GM23338 (cell line): ENCODE measurements around the gene HTR2A. TPM values are rescaled to one million over a fixed set of nuclear protein-coding genes. Genes with fewer than 3 reads are reported as not detected.

Source experiments
- ATAC-seq: fragments of 200-7000 bp; cut with Tn5 transposase; 3 replicates; pipeline ENCODE4 v1.9.1; 2020
- DNase-seq: peaks from one replicate; pipeline ENCODE4 v3.0.0-alpha.2; 2015; ENCODE audit warnings: low spot score
- H2AFZ ChIP-seq: fragments of 200-600 bp; sonication (generic); 2 replicates; pipeline ENCODE4 v1.8.0; 2016; ENCODE audit warnings: antibody characterized with exemption, mild to moderate bottlenecking, moderate library complexity
- H3F3A ChIP-seq: fragments of 200-600 bp; sonication (generic); replicated peaks from 2 replicates; pipeline ENCODE4 v1.8.0; 2017; ENCODE audit warnings: antibody characterized with exemption, mixed run types, low read depth
- H3K27ac ChIP-seq: fragments of 200-600 bp; sonication (generic); 2 replicates; pipeline ENCODE4 v1.6.1; 2016; ENCODE audit warnings: low read depth
- H3K27me3 ChIP-seq: fragments of 200-600 bp; sonication (generic); 2 replicates; pipeline ENCODE4 v1.8.0; 2016; ENCODE audit warnings: mild to moderate bottlenecking, mixed run types, moderate library complexity; ENCODE audit not compliant: insufficient read depth
- H3K36me3 ChIP-seq: fragments of 200-600 bp; sonication (generic); 2 replicates; pipeline ENCODE4 v1.8.0; 2016; ENCODE audit warnings: mild to moderate bottlenecking; ENCODE audit not compliant: insufficient read depth
- H3K4me1 ChIP-seq: fragments of 200-600 bp; sonication (generic); 2 replicates; pipeline ENCODE4 v1.8.0; 2016; ENCODE audit warnings: mild to moderate bottlenecking, moderate library complexity; ENCODE audit not compliant: insufficient read depth
- H3K4me2 ChIP-seq: fragments of 200-600 bp; sonication (generic); 2 replicates; pipeline ENCODE4 v1.7.1; 2017; ENCODE audit warnings: mixed run types
- H3K4me3 ChIP-seq: fragments of 200-600 bp; sonication (generic); 2 replicates; pipeline ENCODE4 v1.6.1; 2016; ENCODE audit warnings: mixed run types
- H3K79me2 ChIP-seq: fragments of 200-600 bp; sonication (generic); replicated peaks from 2 replicates; pipeline ENCODE4 v1.8.0; 2017; ENCODE audit warnings: mild to moderate bottlenecking; ENCODE audit not compliant: insufficient read depth
- H3K9me2 ChIP-seq: fragments of 200-600 bp; sonication (generic); 2 replicates; pipeline ENCODE4 v1.8.0; 2017; ENCODE audit not compliant: insufficient read depth
- H4K20me1 ChIP-seq: fragments of 200-600 bp; sonication (generic); replicated peaks from 2 replicates; pipeline ENCODE4 v1.8.0; 2017; ENCODE audit warnings: mild to moderate bottlenecking; ENCODE audit not compliant: insufficient read depth
- H3K27ac Mint-ChIP-seq: 2 replicates; pipeline ENCODE4 v1.8.0; 2020; ENCODE audit warnings: inconsistent platforms, mild to moderate bottlenecking, moderate library complexity, mixed read lengths
- H3K27me3 Mint-ChIP-seq: 3 replicates; pipeline ENCODE4 v1.8.0; 2022; ENCODE audit warnings: low read depth, mild to moderate bottlenecking, moderate library complexity, mixed read lengths, inconsistent platforms; ENCODE audit not compliant: insufficient read depth, poor library complexity
- H3K36me3 Mint-ChIP-seq: 3 replicates; pipeline ENCODE4 v1.8.0; 2021; ENCODE audit warnings: low read depth, mild to moderate bottlenecking, inconsistent platforms, moderate library complexity, mixed read lengths
- H3K4me1 Mint-ChIP-seq: 3 replicates; pipeline ENCODE4 v1.8.0; 2020; ENCODE audit warnings: mild to moderate bottlenecking, inconsistent platforms, mixed read lengths
- H3K4me3 Mint-ChIP-seq: 3 replicates; pipeline ENCODE4 v1.8.0; 2021; ENCODE audit warnings: moderate library complexity, mild to moderate bottlenecking, inconsistent platforms, mixed read lengths
- H3K9me3 Mint-ChIP-seq: 3 replicates; pipeline ENCODE4 v1.8.0; 2020; ENCODE audit warnings: moderate library complexity, mild to moderate bottlenecking, inconsistent platforms, mixed read lengths
- CREB1 ChIP-seq: fragments of 250-450 bp; sonication (Bioruptor Pico); IDR thresholded peaks from 2 replicates; pipeline ENCODE4 v1.5.0; 2020; ENCODE audit warnings: low read depth, mild to moderate bottlenecking, moderate library complexity
- EZH2 ChIP-seq: fragments of 200-600 bp; sonication (generic); IDR thresholded peaks from one replicate; pipeline ENCODE4 v1.8.0; 2017; ENCODE audit warnings: antibody characterized with exemption, mild to moderate bottlenecking, low read depth; ENCODE audit not compliant: unreplicated experiment
- EZH2phosphoT487 ChIP-seq: fragments of 200-600 bp; sonication (generic); IDR thresholded peaks from one replicate; pipeline ENCODE4 v1.8.1; 2018; ENCODE audit warnings: antibody characterized with exemption; ENCODE audit not compliant: unreplicated experiment
- JUNB ChIP-seq: IDR thresholded peaks from one replicate; pipeline ENCODE4 v1.6.1; 2016; ENCODE audit warnings: antibody characterized with exemption; ENCODE audit not compliant: unreplicated experiment
- NANOG ChIP-seq: IDR thresholded peaks from 2 replicates; pipeline ENCODE4 v1.6.1; 2016; ENCODE audit warnings: antibody characterized with exemption, borderline replicate concordance
- POLR2AphosphoS5 ChIP-seq: IDR thresholded peaks from 2 replicates; pipeline ENCODE4 v1.6.1; 2016; ENCODE audit warnings: antibody characterized with exemption, low read depth
- STAT1 ChIP-seq: IDR thresholded peaks from one replicate; pipeline ENCODE4 v1.6.1; 2016; ENCODE audit warnings: antibody characterized with exemption; ENCODE audit not compliant: unreplicated experiment
- ZNF114 ChIP-seq: fragments of 250-450 bp; sonication (Bioruptor Pico); IDR thresholded peaks from 2 replicates; pipeline ENCODE4 v1.5.0; 2020; ENCODE audit warnings: mild to moderate bottlenecking, moderate library complexity
- ZNF331 ChIP-seq: fragments of 250-450 bp; sonication (Bioruptor Pico); IDR thresholded peaks from 2 replicates; pipeline ENCODE4 v1.5.0; 2020; ENCODE audit warnings: low read depth, mild to moderate bottlenecking, moderate library complexity
- polyA plus RNA-seq: library from polyadenylated mRNA; unstranded; fragments of >200 nt; fragmentation: Nextera tagmentation; extraction: Ambion mirVana; gene quantifications from 2 replicates; pipeline ENCODE4 v1.2.1, GENCODE V29; 2016
- total RNA-seq: library from RNA; depleted of rRNA; stranded (reverse); fragments of >200 nt; shearing (Covaris generic); gene quantifications from 2 replicates; pipeline ENCODE4 v1.2.3, GENCODE V29; 2014
- TF ChIP-seq, protein P1 (sequence below): IDR thresholded peaks from 2 replicates; pipeline ENCODE4 v1.6.1; 2016; ENCODE audit warnings: antibody characterized with exemption
- TF ChIP-seq, protein P2 (sequence below), 2 experiments: fragments of 200-600 bp in 1 of 2; sonication (generic) in 1 of 2; conservative IDR thresholded peaks; 2 replicates each; pipeline versions ENCODE4 v1.5.1 to v1.6.1; 2016 to 2017; ENCODE audit warnings: antibody characterized with exemption in 2 of 2, low read depth in 2 of 2, mild to moderate bottlenecking in 2 of 2, moderate library complexity in 1 of 2
- TF ChIP-seq, protein P3 (sequence below): fragments of 250-450 bp; sonication (Bioruptor Pico); IDR thresholded peaks from 2 replicates; pipeline ENCODE4 v1.5.0; 2020; ENCODE audit warnings: mild to moderate bottlenecking, moderate library complexity
- TF ChIP-seq, protein P4 (sequence below): IDR thresholded peaks from one replicate; pipeline ENCODE4 v1.6.1; 2018; ENCODE audit warnings: antibody characterized with exemption; ENCODE audit not compliant: unreplicated experiment

The HTR2A gene
- total and polyA plus RNA-seq, 2 experiments from 2014 or later: not detected

DNA sequence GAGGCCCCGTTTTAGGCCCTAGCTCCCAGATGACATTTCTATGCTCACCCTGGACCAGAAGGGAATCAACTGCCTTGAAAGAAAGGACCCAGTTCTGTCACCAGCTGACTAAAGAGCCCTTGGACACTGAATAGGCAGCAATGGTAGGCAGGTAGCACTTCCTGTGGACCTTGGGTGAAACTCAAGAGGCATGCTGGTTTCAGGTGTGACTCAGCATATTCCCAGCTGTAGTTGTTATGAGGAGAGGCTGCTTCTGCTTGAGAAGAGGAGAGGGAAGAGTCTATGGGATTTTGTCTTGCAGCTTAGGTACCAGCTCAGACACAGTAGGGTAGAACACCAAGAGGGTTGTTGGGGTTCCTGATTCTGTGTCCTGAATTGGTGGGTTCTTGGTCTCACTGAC is 37.9 kb upstream of the HTR2A start:
- Histone ChIP-seq H3K9me2 (peaks cover 22% of the 10 kb centered on the region; the same call in 1 of the 2 replicates), H3F3A (no peaks in the 10 kb centered on the region), H3K4me3 (no peak overlapping the region), H3K27ac (no peak overlapping the region), H3K36me3 (0 out of 2 replicates have a peak, but pooled peaks cover 4% of the 10 kb centered on the region), H3K79me2 (no peaks in the 10 kb centered on the region), H3K4me2 (no peak overlapping the region), H2AFZ (no peak overlapping the region), H4K20me1 (no peaks in the 10 kb centered on the region), H3K27me3 (no peaks in the 10 kb centered on the region), H3K4me1 (no peaks in the 10 kb centered on the region)
- ATAC-seq: no peak
- no peak for DNase-seq
- peaks cover 5% of the 10 kb centered on the region for H3K27me3 Mint-ChIP-seq
- H3K4me3 Mint-ChIP-seq: no peak overlapping the region
- no peak overlapping the region for H3K27ac Mint-ChIP-seq
- H3K9me3 Mint-ChIP-seq: peaks cover 56% of the 10 kb centered on the region
- H3K4me1 Mint-ChIP-seq: no peaks in the 10 kb centered on the region
- TF ChIP-seq CREB1 (CRISPR knock-in tag) (no peak), ZNF114 (CRISPR knock-in tag) (no peak), NANOG (no peak), EZH2phosphoT487 (no peak), STAT1 (no peak), JUNB (no peak), POLR2AphosphoS5 (no peak), ZNF331 (CRISPR knock-in tag) (no peak), EZH2 (no peak)
- TF ChIP-seq, protein P1, sequence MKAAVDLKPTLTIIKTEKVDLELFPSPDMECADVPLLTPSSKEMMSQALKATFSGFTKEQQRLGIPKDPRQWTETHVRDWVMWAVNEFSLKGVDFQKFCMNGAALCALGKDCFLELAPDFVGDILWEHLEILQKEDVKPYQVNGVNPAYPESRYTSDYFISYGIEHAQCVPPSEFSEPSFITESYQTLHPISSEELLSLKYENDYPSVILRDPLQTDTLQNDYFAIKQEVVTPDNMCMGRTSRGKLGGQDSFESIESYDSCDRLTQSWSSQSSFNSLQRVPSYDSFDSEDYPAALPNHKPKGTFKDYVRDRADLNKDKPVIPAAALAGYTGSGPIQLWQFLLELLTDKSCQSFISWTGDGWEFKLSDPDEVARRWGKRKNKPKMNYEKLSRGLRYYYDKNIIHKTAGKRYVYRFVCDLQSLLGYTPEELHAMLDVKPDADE: no peak
- TF ChIP-seq, protein P2, sequence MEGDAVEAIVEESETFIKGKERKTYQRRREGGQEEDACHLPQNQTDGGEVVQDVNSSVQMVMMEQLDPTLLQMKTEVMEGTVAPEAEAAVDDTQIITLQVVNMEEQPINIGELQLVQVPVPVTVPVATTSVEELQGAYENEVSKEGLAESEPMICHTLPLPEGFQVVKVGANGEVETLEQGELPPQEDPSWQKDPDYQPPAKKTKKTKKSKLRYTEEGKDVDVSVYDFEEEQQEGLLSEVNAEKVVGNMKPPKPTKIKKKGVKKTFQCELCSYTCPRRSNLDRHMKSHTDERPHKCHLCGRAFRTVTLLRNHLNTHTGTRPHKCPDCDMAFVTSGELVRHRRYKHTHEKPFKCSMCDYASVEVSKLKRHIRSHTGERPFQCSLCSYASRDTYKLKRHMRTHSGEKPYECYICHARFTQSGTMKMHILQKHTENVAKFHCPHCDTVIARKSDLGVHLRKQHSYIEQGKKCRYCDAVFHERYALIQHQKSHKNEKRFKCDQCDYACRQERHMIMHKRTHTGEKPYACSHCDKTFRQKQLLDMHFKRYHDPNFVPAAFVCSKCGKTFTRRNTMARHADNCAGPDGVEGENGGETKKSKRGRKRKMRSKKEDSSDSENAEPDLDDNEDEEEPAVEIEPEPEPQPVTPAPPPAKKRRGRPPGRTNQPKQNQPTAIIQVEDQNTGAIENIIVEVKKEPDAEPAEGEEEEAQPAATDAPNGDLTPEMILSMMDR (conservative IDR thresholded peaks at IDR 0.05; ENCODE audit: low read depth in 2 of 2): no peak
- TF ChIP-seq, protein P3, sequence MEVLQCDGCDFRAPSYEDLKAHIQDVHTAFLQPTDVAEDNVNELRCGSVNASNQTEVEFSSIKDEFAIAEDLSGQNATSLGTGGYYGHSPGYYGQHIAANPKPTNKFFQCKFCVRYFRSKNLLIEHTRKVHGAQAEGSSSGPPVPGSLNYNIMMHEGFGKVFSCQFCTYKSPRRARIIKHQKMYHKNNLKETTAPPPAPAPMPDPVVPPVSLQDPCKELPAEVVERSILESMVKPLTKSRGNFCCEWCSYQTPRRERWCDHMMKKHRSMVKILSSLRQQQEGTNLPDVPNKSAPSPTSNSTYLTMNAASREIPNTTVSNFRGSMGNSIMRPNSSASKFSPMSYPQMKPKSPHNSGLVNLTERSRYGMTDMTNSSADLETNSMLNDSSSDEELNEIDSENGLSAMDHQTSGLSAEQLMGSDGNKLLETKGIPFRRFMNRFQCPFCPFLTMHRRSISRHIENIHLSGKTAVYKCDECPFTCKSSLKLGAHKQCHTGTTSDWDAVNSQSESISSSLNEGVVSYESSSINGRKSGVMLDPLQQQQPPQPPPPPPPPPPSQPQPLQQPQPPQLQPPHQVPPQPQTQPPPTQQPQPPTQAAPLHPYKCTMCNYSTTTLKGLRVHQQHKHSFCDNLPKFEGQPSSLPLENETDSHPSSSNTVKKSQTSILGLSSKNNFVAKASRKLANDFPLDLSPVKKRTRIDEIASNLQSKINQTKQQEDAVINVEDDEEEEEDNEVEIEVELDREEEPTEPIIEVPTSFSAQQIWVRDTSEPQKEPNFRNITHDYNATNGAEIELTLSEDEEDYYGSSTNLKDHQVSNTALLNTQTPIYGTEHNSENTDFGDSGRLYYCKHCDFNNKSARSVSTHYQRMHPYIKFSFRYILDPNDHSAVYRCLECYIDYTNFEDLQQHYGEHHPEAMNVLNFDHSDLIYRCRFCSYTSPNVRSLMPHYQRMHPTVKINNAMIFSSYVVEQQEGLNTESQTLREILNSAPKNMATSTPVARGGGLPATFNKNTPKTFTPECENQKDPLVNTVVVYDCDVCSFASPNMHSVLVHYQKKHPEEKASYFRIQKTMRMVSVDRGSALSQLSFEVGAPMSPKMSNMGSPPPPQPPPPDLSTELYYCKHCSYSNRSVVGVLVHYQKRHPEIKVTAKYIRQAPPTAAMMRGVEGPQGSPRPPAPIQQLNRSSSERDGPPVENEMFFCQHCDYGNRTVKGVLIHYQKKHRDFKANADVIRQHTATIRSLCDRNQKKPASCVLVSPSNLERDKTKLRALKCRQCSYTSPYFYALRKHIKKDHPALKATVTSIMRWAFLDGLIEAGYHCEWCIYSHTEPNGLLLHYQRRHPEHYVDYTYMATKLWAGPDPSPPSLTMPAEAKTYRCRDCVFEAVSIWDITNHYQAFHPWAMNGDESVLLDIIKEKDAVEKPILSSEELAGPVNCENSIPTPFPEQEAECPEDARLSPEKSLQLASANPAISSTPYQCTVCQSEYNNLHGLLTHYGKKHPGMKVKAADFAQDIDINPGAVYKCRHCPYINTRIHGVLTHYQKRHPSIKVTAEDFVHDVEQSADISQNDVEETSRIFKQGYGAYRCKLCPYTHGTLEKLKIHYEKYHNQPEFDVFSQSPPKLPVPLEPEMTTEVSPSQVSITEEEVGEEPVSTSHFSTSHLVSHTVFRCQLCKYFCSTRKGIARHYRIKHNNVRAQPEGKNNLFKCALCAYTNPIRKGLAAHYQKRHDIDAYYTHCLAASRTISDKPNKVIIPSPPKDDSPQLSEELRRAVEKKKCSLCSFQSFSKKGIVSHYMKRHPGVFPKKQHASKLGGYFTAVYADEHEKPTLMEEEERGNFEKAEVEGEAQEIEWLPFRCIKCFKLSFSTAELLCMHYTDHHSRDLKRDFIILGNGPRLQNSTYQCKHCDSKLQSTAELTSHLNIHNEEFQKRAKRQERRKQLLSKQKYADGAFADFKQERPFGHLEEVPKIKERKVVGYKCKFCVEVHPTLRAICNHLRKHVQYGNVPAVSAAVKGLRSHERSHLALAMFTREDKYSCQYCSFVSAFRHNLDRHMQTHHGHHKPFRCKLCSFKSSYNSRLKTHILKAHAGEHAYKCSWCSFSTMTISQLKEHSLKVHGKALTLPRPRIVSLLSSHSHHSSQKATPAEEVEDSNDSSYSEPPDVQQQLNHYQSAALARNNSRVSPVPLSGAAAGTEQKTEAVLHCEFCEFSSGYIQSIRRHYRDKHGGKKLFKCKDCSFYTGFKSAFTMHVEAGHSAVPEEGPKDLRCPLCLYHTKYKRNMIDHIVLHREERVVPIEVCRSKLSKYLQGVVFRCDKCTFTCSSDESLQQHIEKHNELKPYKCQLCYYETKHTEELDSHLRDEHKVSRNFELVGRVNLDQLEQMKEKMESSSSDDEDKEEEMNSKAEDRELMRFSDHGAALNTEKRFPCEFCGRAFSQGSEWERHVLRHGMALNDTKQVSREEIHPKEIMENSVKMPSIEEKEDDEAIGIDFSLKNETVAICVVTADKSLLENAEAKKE (CRISPR knock-in tag): no peak
- TF ChIP-seq, protein P4, sequence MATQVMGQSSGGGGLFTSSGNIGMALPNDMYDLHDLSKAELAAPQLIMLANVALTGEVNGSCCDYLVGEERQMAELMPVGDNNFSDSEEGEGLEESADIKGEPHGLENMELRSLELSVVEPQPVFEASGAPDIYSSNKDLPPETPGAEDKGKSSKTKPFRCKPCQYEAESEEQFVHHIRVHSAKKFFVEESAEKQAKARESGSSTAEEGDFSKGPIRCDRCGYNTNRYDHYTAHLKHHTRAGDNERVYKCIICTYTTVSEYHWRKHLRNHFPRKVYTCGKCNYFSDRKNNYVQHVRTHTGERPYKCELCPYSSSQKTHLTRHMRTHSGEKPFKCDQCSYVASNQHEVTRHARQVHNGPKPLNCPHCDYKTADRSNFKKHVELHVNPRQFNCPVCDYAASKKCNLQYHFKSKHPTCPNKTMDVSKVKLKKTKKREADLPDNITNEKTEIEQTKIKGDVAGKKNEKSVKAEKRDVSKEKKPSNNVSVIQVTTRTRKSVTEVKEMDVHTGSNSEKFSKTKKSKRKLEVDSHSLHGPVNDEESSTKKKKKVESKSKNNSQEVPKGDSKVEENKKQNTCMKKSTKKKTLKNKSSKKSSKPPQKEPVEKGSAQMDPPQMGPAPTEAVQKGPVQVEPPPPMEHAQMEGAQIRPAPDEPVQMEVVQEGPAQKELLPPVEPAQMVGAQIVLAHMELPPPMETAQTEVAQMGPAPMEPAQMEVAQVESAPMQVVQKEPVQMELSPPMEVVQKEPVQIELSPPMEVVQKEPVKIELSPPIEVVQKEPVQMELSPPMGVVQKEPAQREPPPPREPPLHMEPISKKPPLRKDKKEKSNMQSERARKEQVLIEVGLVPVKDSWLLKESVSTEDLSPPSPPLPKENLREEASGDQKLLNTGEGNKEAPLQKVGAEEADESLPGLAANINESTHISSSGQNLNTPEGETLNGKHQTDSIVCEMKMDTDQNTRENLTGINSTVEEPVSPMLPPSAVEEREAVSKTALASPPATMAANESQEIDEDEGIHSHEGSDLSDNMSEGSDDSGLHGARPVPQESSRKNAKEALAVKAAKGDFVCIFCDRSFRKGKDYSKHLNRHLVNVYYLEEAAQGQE: no peak
- peaks cover 37% of the 10 kb centered on the region; the same call in 2 of the 3 replicates for H3K36me3 Mint-ChIP-seq
